Upper lobe of left lung (tissue), 6 donors: Measurements from ENCODE around the gene MRPL11. TPM values are rescaled to one million over a fixed set of nuclear protein-coding genes. Genes with fewer than 3 reads are reported as not detected.
A peak's percentile ranks its signal among the peaks of the same experiment; 100 is the strongest.

Experiments
- ATAC-seq, 2 donors: fragments of 200-7000 bp; cut with Tn5 transposase; one replicate each; pipeline ENCODE4 v1.9.1; 2022; ENCODE audit warnings: mild to moderate bottlenecking in 2 of 2, moderate library complexity in 2 of 2; ENCODE audit not compliant: low FRiP score in 2 of 2
- DNase-seq, 2 donors: peaks; one replicate each; pipeline ENCODE4 v3.0.0-alpha.2; 2019 to 2020
- H3K27ac ChIP-seq, 4 donors: fragments of 200-600 bp; sonication (generic); one replicate each; pipeline ENCODE4 v1.5.1; 2016 to 2019
- H3K27me3 ChIP-seq, 4 donors: fragments of 200-600 bp; sonication (generic); one replicate each; pipeline ENCODE4 v1.5.1; 2017 to 2019
- H3K36me3 ChIP-seq, 4 donors: fragments of 200-600 bp; sonication (generic); one replicate each; pipeline ENCODE4 v1.5.1; 2016 to 2019
- H3K4me1 ChIP-seq, 4 donors: fragments of 200-600 bp; sonication (generic); one replicate each; pipeline ENCODE4 v1.5.1; 2018 to 2019
- H3K4me3 ChIP-seq, 4 donors: fragments of 200-600 bp; sonication (generic); one replicate each; pipeline ENCODE4 v1.5.1; 2017 to 2019; ENCODE audit warnings: mild to moderate bottlenecking in 2 of 4, moderate library complexity in 1 of 4
- H3K9me3 ChIP-seq, 4 donors: fragments of 200-600 bp; sonication (generic); one replicate each; pipeline ENCODE4 v1.5.1; 2018 to 2019
- CTCF ChIP-seq, 6 experiments: fragments of 450-650 bp in 4 of 6; fragments of 200-600 bp in 2 of 6; sonication (generic) in 2 of 6; IDR thresholded peaks; one replicate each; pipeline ENCODE4 v1.5.1; 2016 to 2019; ENCODE audit warnings: antibody characterized with exemption in 6 of 6
- EP300 ChIP-seq, 4 donors: sonication (generic); formaldehyde crosslinking; IDR thresholded peaks; one replicate each; pipeline ENCODE4 v1.5.1; 2017; ENCODE audit warnings: antibody characterized with exemption in 4 of 4, control low read depth in 2 of 4
- POLR2A ChIP-seq, 4 donors: fragments of 450-650 bp; IDR thresholded peaks; one replicate each; pipeline ENCODE4 v1.5.1; 2016 to 2017; ENCODE audit warnings: antibody characterized with exemption in 4 of 4, mild to moderate bottlenecking in 2 of 4
- POLR2AphosphoS5 ChIP-seq, 2 donors: sonication (generic); formaldehyde crosslinking; IDR thresholded peaks; one replicate each; pipeline ENCODE4 v1.5.1; 2017; ENCODE audit warnings: antibody characterized with exemption in 2 of 2
- WGBS, 2 donors: methylation state at CpG; one replicate each; pipeline ENCODE4 v1.1.5; 2017 to 2018; 5-methylcytosine and 5-hydroxymethylcytosine counted together
- total RNA-seq, 6 donors: library from RNA; depleted of rRNA in 4 of 6; stranded (reverse); fragments of >200 nt in 4 of 6; gene quantifications; one replicate each; pipeline versions ENCODE4 v1.1.0 to v1.2.1, GENCODE V29; 2016 to 2021
- donor health status: DM: no; HTN: no; CAD: no; lungs with moderate emphysema.
- donor health status: DM: no; HTN: yes; CAD: no; lungs with severe emphysema.

The MRPL11 gene
- total RNA-seq, 6 donors from 2014 or later, result 25.3 to 44.8 (median 33.0) TPM

DNA sequence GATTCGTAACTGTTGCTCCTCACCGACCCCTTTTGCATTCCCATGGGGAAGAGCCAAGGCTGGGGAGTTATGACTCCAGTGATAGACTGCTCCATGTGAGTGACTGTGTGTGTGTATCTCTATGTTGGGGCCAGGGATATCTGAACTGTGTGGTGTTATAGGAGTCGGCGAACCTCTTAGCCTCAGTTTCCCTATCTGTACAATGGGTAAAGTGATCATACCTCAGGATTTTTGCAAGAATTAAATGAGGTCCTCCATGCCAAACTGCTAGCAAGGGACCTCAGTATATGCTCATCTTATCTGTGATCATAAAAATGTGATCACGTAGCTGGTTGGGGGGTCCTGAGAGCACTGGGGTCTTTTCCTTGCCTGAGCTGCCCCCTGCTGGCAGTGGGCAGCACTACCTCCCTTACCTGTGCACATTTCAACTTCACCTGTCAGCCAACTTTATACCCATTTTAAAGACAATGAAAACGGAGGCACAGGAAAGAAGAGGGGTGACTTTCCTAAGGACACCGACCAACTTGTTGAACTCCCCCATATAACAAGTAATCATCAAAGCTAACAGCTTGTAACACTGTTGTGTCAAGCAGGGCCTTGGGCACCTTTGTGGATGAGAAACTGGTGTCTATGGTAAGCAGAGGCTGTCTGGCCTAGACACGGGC, 40.2 kb upstream of the MRPL11 start:
- DNase-seq, result no peak
- TF ChIP-seq POLR2A (IDR thresholded peaks at IDR 0.05), result no peak
- peak; percentile 58 to 77 (median 66) for TF ChIP-seq CTCF (IDR thresholded peaks at IDR 0.05)
- 56% methylated on average over 7 to 8 of the region's 8 CpGs for WGBS, 2 donors
- Histone ChIP-seq H3K4me1 (peaks cover 12 to 23% (median 17%) of the 10 kb centered on the region in 4 donors), H3K4me3 (peak overlapping the region; percentile 50 to 74 (median 62)), H3K27me3 (no peaks in the 10 kb centered on the region), H3K36me3 (peaks cover 0 to 28% (median 8%) of the 10 kb centered on the region in 4 donors), H3K9me3 (no peaks in the 10 kb centered on the region), H3K27ac (peak overlapping the region; percentile 85 to 94 (median 92))
- no peak for ATAC-seq

DNA sequence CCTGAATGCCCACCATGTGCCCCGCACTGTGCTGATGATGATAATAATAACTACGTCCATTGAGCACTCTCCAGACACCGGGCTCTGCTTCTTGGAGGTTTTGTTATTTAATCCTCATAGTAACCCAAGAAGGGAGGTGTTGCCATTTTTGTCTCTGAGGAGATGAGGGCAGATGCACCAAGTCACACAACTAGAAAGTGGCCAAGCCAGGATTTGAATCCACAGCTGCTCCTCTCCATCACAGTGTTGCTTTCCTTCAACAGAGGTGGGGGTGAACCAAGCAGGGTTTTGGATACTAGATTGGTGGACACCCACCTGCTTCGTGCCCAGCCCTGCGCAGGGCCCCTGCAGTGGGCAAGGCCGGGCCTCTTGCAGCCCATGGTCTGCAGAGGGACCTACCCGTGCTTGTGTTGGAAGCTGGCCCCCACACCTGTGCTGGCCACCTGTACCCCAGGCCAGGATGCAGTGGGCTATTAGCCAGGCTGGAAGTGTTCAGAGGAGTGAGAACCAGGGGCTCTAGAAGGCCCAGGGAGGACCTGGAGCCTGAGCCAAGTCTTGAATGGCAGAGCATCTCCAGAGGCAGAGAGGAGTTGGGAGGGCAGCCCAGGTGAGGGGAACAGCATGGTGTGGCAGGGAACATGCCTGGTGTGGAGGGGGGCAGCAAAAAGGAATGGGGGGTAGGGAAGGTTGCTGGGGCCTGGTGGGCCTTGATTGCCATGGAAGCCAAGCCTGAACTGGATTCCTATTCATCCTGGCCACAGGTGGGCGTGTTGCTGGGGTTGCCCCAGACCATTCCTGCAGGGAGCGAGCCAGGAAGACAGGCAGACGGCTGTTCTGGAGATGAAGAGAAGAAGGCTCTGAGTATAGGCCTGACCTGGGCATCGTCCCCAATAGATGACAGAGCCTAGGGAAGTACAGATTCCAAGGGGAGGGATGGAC, 38.9 kb upstream of the MRPL11 start:
- no peaks in the 10 kb centered on the region for H3K27me3 ChIP-seq
- peaks cover 12 to 23% (median 17%) of the 10 kb centered on the region in 4 donors for H3K4me1 ChIP-seq
- DNase-seq (no peak), ATAC-seq (no peak)
- H3K36me3 ChIP-seq, result peaks cover 0 to 33% (median 21%) of the 10 kb centered on the region in 4 donors
- TF ChIP-seq CTCF (IDR thresholded peaks at IDR 0.05), result no peak
- TF ChIP-seq POLR2A (IDR thresholded peaks at IDR 0.05), result no peak
- no peak for TF ChIP-seq POLR2AphosphoS5 (IDR thresholded peaks at IDR 0.05)
- no peak for TF ChIP-seq EP300 (IDR thresholded peaks at IDR 0.05)
- no peaks in the 10 kb centered on the region for H3K9me3 ChIP-seq
- no peak overlapping the region for H3K27ac ChIP-seq
- H3K4me3 ChIP-seq, result no peak overlapping the region
- 90% methylated on average over 9 to 10 of the region's 11 CpGs for WGBS, 2 donors

- ATAC-seq, result no peak
- Histone ChIP-seq H3K27ac (no peak overlapping the region), H3K9me3 (no peaks in the 10 kb centered on the region), H3K36me3 (peaks cover 0 to 40% (median 24%) of the 10 kb centered on the region in 4 donors), H3K27me3 (no peaks in the 10 kb centered on the region), H3K4me3 (no peak overlapping the region), H3K4me1 (peaks cover 12 to 23% (median 17%) of the 10 kb centered on the region in 4 donors)
- WGBS, 2 donors, result 77 to 78% methylated on average over 9 of the region's 9 CpGs
- DNase-seq, result no peak
- TF ChIP-seq POLR2A (IDR thresholded peaks at IDR 0.05) (no peak), EP300 (IDR thresholded peaks at IDR 0.05) (no peak), CTCF (IDR thresholded peaks at IDR 0.05) (no peak), POLR2AphosphoS5 (IDR thresholded peaks at IDR 0.05) (no peak)
Measured at GRCh38 chr11:66476841-66477251, 38.2 kb upstream of the MRPL11 start.

DNA sequence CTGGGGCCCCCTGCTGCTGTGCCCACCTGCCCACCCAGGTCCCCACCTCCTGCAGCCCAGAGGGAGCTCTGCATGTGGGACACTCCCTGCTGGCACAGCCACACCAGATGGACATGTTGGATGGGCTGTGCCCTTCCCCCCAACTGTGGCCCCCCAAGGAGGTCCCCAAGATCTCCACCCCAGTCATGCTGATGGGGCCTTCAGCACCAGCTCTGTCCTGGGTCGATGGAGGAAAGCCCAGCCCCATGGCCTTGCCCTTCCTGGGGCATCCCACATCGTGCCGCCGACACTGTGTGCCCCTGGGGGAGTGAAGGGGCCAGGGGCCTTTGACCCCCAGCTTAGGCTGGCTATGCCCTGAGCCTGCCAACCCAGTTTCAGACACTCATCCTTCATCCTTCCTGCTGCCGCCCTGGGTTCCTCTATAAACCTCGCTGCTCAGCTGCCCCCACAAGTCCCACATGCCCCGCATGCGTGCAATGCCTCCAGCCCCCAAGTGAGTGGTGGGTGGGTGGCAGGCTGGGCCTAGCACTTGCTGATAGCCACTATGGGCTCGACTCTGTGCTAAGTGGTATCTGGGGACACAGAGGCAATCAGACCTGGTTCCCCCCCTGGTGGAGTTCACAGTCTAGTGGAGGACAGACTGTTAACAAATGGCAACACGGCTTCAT, 37.7 kb upstream of the MRPL11 start:
- peaks cover 12 to 22% (median 17%) of the 10 kb centered on the region in 4 donors for H3K4me1 ChIP-seq
- no peak overlapping the region for H3K27ac ChIP-seq
- ATAC-seq (no peak), DNase-seq (peak in 1 of 2 donors; percentile 51)
- H3K36me3 ChIP-seq, result peaks cover 0 to 43% (median 24%) of the 10 kb centered on the region in 4 donors
- WGBS, 2 donors, result 77 to 84% methylated on average over 7 to 9 of the region's 10 CpGs
- no peaks in the 10 kb centered on the region for H3K27me3 ChIP-seq
- H3K9me3 ChIP-seq, result no peaks in the 10 kb centered on the region
- no peak overlapping the region for H3K4me3 ChIP-seq
- TF ChIP-seq POLR2AphosphoS5 (IDR thresholded peaks at IDR 0.05) (no peak), EP300 (IDR thresholded peaks at IDR 0.05) (no peak), CTCF (IDR thresholded peaks at IDR 0.05) (no peak), POLR2A (IDR thresholded peaks at IDR 0.05) (no peak)
